HG03469 (cell line): ENCODE data around the gene LRRC23.

Experiments
- ATAC-seq: cut with Tn5 transposase; IDR thresholded peaks from one replicate; pipeline ENCODE4 v1.9.1; 2021; ENCODE audit warnings: mild to moderate bottlenecking, moderate library complexity, moderate number of reproducible peaks; ENCODE audit not compliant: unreplicated experiment

Gene LRRC23

GRCh38 chr12:6923851-6924250 lies 19.2 kb downstream of the LRRC23 start:
- no peak for ATAC-seq

DNA sequence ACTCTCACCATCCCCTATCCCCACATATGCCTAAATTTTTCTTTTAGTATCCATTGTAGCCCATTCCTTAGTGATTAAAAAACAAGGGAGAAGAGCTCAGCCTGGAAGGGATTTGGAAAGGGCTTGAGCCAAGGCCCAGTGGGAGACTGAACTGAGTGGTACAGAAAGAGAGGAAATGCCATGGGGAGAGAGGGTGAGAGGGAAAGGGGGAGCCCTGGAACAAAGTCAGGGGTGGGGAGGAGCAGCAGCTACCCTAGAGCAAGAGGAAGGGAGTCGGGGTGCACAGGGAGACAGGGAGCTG lies 20.6 kb downstream of the LRRC23 start:
- no peak for ATAC-seq

DNA sequence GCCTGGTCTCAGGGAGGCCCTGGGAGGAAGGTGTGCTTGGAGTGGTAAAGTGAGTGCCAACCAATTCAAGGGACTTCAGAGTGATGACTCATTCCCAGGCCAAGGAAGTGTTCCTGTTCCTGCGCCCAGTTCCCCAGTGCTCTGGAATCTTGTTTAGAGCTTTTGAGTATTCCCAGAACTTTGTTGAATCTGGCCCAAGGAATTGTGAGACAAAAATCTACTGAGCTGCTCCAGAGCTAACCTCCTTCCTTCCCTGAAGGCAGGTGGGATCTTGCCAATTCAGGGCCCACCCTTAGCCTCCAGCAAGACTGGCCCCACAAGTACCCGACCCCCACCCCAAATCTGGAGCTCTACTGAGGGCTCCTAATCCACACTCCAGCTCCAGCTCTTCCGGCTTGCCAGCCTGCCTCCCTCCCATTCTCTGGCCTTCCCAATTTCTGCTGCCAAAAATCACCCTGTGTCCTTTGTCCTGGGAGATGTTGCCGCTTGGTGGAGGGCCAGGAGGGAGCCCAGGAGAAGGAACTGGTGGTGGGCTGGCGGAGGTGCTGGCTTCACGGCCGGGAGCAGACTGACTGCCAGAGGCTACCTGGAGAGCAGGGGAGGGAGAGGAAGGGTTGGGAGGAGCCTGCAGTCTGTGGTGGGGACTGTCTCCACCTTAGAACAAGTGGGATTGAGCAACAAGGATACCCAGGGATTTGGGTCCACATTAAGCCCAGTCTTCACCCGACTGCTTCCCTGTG lies 21.1 kb downstream of the LRRC23 start:
- no peak for ATAC-seq

DNA sequence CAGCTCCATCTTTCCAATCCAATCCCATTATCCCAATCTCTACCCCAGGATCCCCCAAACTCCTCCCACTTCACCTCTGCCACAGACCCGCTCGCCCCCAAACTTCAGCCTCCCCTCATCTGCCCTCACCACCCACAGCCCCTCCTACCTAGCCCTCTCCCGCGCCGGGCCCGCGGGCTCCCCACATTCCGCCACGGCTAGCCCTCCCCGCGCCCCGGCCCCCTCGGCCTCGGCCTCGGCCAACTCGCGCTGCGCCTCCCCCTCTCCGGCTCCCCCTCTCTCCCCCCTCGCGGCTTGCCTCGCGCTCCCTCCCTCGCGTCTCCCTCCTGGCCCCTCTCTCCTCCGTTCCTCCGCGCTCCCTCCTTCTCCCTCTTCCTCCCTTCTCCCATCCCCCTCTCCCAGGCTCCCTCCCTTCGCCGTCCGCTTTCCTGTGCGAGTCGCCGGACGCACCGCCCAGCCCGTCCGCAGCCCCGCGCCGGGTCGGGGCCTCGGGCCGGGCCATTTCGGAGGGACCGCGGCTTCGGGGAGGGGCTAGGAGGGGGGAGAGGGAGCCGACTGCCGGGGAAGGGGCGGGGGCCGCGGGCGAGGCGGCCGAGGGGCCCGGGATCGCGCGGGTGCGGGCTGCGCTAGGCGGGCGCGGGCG lies 22.9 kb downstream of the LRRC23 start, which contains the start of gene ATN1:
ATN1 (plus strand) TSS at position 581 of the 643 bp plus-strand sequence. CDS start 6,043 bp downstream, outside the sequence.
- ATAC-seq: no peak

GRCh38 chr12:6928022-6928702 lies 23.5 kb downstream of the LRRC23 start:
- ATAC-seq: no peak

- ATAC-seq: no peak
These were observed 24.2 kb downstream of the LRRC23 start for GRCh38 chr12:6928703-6929407.

DNA sequence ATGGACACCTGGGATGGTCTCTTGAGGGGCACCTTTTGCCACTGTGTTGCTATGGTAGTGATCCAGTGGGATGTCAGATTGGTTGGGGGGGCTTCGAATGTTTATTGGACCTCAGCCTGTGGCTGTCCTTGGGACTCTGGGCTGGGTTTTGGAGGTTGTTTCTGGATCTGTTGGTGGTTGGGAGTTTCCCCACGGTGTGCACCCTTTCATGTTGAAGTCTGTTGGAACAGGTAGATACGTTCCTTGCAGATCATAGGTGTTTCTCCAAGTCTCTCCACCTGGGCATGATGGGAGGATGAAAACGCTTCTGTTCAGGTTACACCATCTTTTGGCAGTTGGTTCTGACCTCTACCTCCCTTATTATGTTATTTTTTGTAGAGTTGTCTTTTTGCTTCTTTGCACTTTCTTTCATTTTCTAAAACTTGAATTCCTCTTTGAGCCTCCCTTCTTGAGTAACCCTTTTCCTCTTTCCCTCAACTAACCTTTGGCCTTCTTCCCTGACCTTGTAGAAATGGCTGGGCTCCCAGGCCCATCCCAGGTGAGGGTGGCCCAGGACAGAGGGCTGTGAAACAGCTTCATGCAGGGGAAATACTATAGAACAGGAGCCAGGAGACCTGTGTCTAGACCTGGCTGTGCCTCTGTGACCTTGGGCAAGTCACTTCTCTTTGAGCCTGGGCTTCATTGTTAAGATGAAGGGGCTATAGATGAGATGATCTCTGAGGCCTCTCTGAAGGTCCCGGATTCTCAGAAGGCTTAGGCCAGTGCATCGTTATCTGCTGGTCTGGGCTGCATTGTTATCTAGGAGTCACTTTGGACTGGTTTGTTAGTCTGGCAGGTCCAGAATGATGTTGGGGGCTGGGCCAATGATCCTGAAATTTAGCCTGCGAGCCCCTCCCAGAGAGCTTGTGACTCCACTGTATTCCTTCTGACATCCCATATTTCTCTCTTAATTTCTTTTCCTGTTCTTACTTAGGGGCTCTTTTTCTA lies 25.1 kb downstream of the LRRC23 start:
- ATAC-seq: no peak

GRCh38 chr12:6932766-6933165 lies 28.1 kb downstream of the LRRC23 start:
- ATAC-seq: no peak

GRCh38 chr12:6934110-6934509 lies 29.5 kb downstream of the LRRC23 start:
- no peak for ATAC-seq

DNA sequence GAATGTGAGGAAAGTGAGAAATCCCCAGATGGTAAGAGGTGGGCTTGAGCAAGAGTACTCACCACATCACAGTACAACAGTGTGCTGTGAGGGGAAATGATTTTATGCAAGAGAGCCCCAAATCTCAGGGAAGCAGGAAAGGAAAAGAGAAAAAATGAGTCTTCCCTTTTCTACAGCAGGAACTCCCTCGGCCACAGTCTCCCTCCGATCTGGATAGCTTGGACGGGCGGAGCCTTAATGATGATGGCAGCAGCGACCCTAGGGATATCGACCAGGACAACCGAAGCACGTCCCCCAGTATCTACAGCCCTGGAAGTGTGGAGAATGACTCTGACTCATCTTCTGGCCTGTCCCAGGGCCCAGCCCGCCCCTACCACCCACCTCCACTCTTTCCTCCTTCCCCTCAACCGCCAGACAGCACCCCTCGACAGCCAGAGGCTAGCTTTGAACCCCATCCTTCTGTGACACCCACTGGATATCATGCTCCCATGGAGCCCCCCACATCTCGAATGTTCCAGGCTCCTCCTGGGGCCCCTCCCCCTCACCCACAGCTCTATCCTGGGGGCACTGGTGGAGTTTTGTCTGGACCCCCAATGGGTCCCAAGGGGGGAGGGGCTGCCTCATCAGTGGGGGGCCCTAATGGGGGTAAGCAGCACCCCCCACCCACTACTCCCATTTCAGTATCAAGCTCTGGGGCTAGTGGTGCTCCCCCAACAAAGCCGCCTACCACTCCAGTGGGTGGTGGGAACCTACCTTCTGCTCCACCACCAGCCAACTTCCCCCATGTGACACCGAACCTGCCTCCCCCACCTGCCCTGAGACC lies 31.0 kb downstream of the LRRC23 start:
- no peak for ATAC-seq

- ATAC-seq: no peak
These were observed 31.6 kb downstream of the LRRC23 start for GRCh38 chr12:6936194-6936635.

DNA sequence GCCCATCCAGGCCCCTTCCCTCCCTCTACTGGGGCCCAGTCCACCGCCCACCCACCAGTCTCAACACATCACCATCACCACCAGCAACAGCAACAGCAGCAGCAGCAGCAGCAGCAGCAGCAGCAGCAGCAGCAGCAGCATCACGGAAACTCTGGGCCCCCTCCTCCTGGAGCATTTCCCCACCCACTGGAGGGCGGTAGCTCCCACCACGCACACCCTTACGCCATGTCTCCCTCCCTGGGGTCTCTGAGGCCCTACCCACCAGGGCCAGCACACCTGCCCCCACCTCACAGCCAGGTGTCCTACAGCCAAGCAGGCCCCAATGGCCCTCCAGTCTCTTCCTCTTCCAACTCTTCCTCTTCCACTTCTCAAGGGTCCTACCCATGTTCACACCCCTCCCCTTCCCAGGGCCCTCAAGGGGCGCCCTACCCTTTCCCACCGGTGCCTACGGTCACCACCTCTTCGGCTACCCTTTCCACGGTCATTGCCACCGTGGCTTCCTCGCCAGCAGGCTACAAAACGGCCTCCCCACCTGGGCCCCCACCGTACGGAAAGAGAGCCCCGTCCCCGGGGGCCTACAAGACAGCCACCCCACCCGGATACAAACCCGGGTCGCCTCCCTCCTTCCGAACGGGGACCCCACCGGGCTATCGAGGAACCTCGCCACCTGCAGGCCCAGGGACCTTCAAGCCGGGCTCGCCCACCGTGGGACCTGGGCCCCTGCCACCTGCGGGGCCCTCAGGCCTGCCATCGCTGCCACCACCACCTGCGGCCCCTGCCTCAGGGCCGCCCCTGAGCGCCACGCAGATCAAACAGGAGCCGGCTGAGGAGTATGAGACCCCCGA lies 32.2 kb downstream of the LRRC23 start:
- no peak for ATAC-seq

DNA sequence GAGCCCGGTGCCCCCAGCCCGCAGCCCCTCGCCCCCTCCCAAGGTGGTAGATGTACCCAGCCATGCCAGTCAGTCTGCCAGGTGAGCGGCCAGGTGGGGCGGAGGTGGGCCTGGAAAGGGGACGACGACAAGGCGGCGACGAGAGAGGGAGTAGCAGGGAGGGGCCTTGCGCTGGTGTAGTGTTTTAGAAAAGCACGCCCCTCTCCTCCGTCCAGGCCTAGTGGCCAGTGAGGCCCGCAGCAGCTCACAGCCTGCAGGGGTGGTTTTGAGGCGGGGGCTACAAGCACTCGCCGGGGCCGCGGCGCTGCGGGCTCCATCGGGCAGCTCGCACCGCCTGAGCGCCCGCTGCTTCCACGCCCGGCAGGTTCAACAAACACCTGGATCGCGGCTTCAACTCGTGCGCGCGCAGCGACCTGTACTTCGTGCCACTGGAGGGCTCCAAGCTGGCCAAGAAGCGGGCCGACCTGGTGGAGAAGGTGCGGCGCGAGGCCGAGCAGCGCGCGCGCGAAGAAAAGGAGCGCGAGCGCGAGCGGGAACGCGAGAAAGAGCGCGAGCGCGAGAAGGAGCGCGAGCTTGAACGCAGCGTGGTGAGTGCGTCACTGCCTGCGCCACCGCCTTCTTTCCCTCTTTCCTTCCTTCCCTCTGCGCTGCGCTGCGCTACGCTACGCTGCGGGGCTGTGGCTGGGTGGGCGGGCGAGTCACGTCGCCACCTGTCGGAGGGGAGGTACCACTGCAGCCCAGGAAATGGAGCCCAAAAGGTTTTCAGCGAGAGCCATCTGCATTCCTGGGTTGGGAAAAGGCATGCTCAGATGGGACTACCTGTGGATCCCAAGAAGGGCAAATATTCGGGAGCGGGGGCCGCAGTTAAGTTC lies 33.1 kb downstream of the LRRC23 start:
- ATAC-seq: peak; percentile 74

DNA sequence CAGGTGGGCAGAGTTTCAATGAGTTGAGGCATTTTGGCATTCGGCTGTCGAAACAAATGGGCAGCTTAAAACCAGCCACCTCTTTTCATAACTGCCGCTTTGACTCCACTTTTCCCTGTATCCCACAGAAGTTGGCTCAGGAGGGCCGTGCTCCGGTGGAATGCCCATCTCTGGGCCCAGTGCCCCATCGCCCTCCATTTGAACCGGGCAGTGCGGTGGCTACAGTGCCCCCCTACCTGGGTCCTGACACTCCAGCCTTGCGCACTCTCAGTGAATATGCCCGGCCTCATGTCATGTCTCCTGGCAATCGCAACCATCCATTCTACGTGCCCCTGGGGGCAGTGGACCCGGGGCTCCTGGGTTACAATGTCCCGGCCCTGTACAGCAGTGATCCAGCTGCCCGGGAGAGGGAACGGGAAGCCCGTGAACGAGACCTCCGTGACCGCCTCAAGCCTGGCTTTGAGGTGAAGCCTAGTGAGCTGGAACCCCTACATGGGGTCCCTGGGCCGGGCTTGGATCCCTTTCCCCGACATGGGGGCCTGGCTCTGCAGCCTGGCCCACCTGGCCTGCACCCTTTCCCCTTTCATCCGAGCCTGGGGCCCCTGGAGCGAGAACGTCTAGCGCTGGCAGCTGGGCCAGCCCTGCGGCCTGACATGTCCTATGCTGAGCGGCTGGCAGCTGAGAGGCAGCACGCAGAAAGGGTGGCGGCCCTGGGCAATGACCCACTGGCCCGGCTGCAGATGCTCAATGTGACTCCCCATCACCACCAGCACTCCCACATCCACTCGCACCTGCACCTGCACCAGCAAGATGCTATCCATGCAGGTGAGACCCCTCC lies 34.0 kb downstream of the LRRC23 start:
- no peak for ATAC-seq

DNA sequence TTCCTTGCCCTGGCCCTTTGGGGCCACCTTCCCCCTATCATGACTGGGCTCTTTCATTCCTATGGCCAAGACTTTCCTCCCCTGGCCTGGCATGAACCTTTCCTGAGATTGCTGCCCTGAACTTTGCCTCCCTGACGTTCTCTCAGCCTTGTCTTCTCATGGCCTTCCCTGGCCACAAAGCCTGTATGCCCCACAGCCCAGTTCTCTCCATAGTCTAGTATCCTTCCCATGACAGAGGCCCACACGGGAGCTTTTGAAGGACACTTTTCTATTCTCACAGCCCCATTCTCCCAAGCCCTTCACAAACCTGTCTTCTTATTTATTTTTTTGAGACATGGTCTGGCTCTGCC lies 34.5 kb downstream of the LRRC23 start:
- ATAC-seq: no peak

DNA sequence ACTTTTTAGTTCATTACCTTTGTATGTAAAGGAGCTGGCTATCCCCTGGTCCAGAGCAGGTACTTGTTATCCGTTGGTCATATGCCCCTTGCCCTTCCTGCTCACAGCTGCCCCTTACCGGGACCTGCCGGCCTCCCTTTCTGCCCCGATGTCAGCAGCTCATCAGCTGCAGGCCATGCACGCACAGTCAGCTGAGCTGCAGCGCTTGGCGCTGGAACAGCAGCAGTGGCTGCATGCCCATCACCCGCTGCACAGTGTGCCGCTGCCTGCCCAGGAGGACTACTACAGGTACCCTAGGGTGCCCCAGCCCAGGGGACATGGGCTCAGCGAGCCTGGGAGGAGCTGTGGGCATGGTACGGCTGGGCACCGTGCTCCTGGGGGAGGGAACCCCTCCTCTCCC lies 36.6 kb downstream of the LRRC23 start:
- no peak for ATAC-seq

DNA sequence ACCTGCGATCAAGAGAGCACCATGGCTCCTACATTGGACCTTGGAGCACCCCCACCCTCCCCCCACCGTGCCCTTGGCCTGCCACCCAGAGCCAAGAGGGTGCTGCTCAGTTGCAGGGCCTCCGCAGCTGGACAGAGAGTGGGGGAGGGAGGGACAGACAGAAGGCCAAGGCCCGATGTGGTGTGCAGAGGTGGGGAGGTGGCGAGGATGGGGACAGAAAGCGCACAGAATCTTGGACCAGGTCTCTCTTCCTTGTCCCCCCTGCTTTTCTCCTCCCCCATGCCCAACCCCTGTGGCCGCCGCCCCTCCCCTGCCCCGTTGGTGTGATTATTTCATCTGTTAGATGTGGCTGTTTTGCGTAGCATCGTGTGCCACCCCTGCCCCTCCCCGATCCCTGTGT lies 37.2 kb downstream of the LRRC23 start:
- ATAC-seq: no peak
